GM23338 (cell line): ENCODE measurements around the gene SSTR4. TPM values are rescaled to one million over a fixed set of nuclear protein-coding genes. Genes with fewer than 3 reads are reported as not detected.

ENCODE experiments used
- ATAC-seq: fragments of 200-7000 bp; cut with Tn5 transposase; 3 replicates; pipeline ENCODE4 v1.9.1; 2020
- DNase-seq: peaks from one replicate; pipeline ENCODE4 v3.0.0-alpha.2; 2015; ENCODE audit warnings: low spot score
- H2AFZ ChIP-seq: fragments of 200-600 bp; sonication (generic); 2 replicates; pipeline ENCODE4 v1.8.0; 2016; ENCODE audit warnings: antibody characterized with exemption, mild to moderate bottlenecking, moderate library complexity
- H3F3A ChIP-seq: fragments of 200-600 bp; sonication (generic); replicated peaks from 2 replicates; pipeline ENCODE4 v1.8.0; 2017; ENCODE audit warnings: antibody characterized with exemption, mixed run types, low read depth
- H3K27ac ChIP-seq: fragments of 200-600 bp; sonication (generic); 2 replicates; pipeline ENCODE4 v1.6.1; 2016; ENCODE audit warnings: low read depth
- H3K27me3 ChIP-seq: fragments of 200-600 bp; sonication (generic); 2 replicates; pipeline ENCODE4 v1.8.0; 2016; ENCODE audit warnings: mild to moderate bottlenecking, mixed run types, moderate library complexity; ENCODE audit not compliant: insufficient read depth
- H3K36me3 ChIP-seq: fragments of 200-600 bp; sonication (generic); 2 replicates; pipeline ENCODE4 v1.8.0; 2016; ENCODE audit warnings: mild to moderate bottlenecking; ENCODE audit not compliant: insufficient read depth
- H3K4me1 ChIP-seq: fragments of 200-600 bp; sonication (generic); 2 replicates; pipeline ENCODE4 v1.8.0; 2016; ENCODE audit warnings: mild to moderate bottlenecking, moderate library complexity; ENCODE audit not compliant: insufficient read depth
- H3K4me2 ChIP-seq: fragments of 200-600 bp; sonication (generic); 2 replicates; pipeline ENCODE4 v1.7.1; 2017; ENCODE audit warnings: mixed run types
- H3K4me3 ChIP-seq: fragments of 200-600 bp; sonication (generic); 2 replicates; pipeline ENCODE4 v1.6.1; 2016; ENCODE audit warnings: mixed run types
- H3K79me2 ChIP-seq: fragments of 200-600 bp; sonication (generic); replicated peaks from 2 replicates; pipeline ENCODE4 v1.8.0; 2017; ENCODE audit warnings: mild to moderate bottlenecking; ENCODE audit not compliant: insufficient read depth
- H3K9me2 ChIP-seq: fragments of 200-600 bp; sonication (generic); 2 replicates; pipeline ENCODE4 v1.8.0; 2017; ENCODE audit not compliant: insufficient read depth
- H4K20me1 ChIP-seq: fragments of 200-600 bp; sonication (generic); replicated peaks from 2 replicates; pipeline ENCODE4 v1.8.0; 2017; ENCODE audit warnings: mild to moderate bottlenecking; ENCODE audit not compliant: insufficient read depth
- H3K27ac Mint-ChIP-seq: 2 replicates; pipeline ENCODE4 v1.8.0; 2020; ENCODE audit warnings: inconsistent platforms, mild to moderate bottlenecking, moderate library complexity, mixed read lengths
- H3K27me3 Mint-ChIP-seq: 3 replicates; pipeline ENCODE4 v1.8.0; 2022; ENCODE audit warnings: low read depth, mild to moderate bottlenecking, moderate library complexity, mixed read lengths, inconsistent platforms; ENCODE audit not compliant: insufficient read depth, poor library complexity
- H3K36me3 Mint-ChIP-seq: 3 replicates; pipeline ENCODE4 v1.8.0; 2021; ENCODE audit warnings: low read depth, mild to moderate bottlenecking, inconsistent platforms, moderate library complexity, mixed read lengths
- H3K4me1 Mint-ChIP-seq: 3 replicates; pipeline ENCODE4 v1.8.0; 2020; ENCODE audit warnings: mild to moderate bottlenecking, inconsistent platforms, mixed read lengths
- H3K4me3 Mint-ChIP-seq: 3 replicates; pipeline ENCODE4 v1.8.0; 2021; ENCODE audit warnings: moderate library complexity, mild to moderate bottlenecking, inconsistent platforms, mixed read lengths
- H3K9me3 Mint-ChIP-seq: 3 replicates; pipeline ENCODE4 v1.8.0; 2020; ENCODE audit warnings: moderate library complexity, mild to moderate bottlenecking, inconsistent platforms, mixed read lengths
- CREB1 ChIP-seq: fragments of 250-450 bp; sonication (Bioruptor Pico); IDR thresholded peaks from 2 replicates; pipeline ENCODE4 v1.5.0; 2020; ENCODE audit warnings: low read depth, mild to moderate bottlenecking, moderate library complexity
- CTCF ChIP-seq, 2 experiments: fragments of 200-600 bp in 1 of 2; sonication (generic) in 1 of 2; conservative IDR thresholded peaks; 2 replicates each; pipeline versions ENCODE4 v1.5.1 to v1.6.1; 2016 to 2017; ENCODE audit warnings: antibody characterized with exemption in 2 of 2, low read depth in 2 of 2, mild to moderate bottlenecking in 2 of 2, moderate library complexity in 1 of 2
- EZH2 ChIP-seq: fragments of 200-600 bp; sonication (generic); IDR thresholded peaks from one replicate; pipeline ENCODE4 v1.8.0; 2017; ENCODE audit warnings: antibody characterized with exemption, mild to moderate bottlenecking, low read depth; ENCODE audit not compliant: unreplicated experiment
- EZH2phosphoT487 ChIP-seq: fragments of 200-600 bp; sonication (generic); IDR thresholded peaks from one replicate; pipeline ENCODE4 v1.8.1; 2018; ENCODE audit warnings: antibody characterized with exemption; ENCODE audit not compliant: unreplicated experiment
- JUNB ChIP-seq: IDR thresholded peaks from one replicate; pipeline ENCODE4 v1.6.1; 2016; ENCODE audit warnings: antibody characterized with exemption; ENCODE audit not compliant: unreplicated experiment
- NANOG ChIP-seq: IDR thresholded peaks from 2 replicates; pipeline ENCODE4 v1.6.1; 2016; ENCODE audit warnings: antibody characterized with exemption, borderline replicate concordance
- POLR2AphosphoS5 ChIP-seq: IDR thresholded peaks from 2 replicates; pipeline ENCODE4 v1.6.1; 2016; ENCODE audit warnings: antibody characterized with exemption, low read depth
- REST ChIP-seq: IDR thresholded peaks from one replicate; pipeline ENCODE4 v1.6.1; 2018; ENCODE audit warnings: antibody characterized with exemption; ENCODE audit not compliant: unreplicated experiment
- STAT1 ChIP-seq: IDR thresholded peaks from one replicate; pipeline ENCODE4 v1.6.1; 2016; ENCODE audit warnings: antibody characterized with exemption; ENCODE audit not compliant: unreplicated experiment
- ZNF114 ChIP-seq: fragments of 250-450 bp; sonication (Bioruptor Pico); IDR thresholded peaks from 2 replicates; pipeline ENCODE4 v1.5.0; 2020; ENCODE audit warnings: mild to moderate bottlenecking, moderate library complexity
- ZNF331 ChIP-seq: fragments of 250-450 bp; sonication (Bioruptor Pico); IDR thresholded peaks from 2 replicates; pipeline ENCODE4 v1.5.0; 2020; ENCODE audit warnings: low read depth, mild to moderate bottlenecking, moderate library complexity
- polyA plus RNA-seq: library from polyadenylated mRNA; unstranded; fragments of >200 nt; fragmentation: Nextera tagmentation; extraction: Ambion mirVana; gene quantifications from 2 replicates; pipeline ENCODE4 v1.2.1, GENCODE V29; 2016
- total RNA-seq: library from RNA; depleted of rRNA; stranded (reverse); fragments of >200 nt; shearing (Covaris generic); gene quantifications from 2 replicates; pipeline ENCODE4 v1.2.3, GENCODE V29; 2014
- TF ChIP-seq, protein P1 (sequence below): IDR thresholded peaks from 2 replicates; pipeline ENCODE4 v1.6.1; 2016; ENCODE audit warnings: antibody characterized with exemption
- TF ChIP-seq, protein P2 (sequence below): fragments of 250-450 bp; sonication (Bioruptor Pico); IDR thresholded peaks from 2 replicates; pipeline ENCODE4 v1.5.0; 2020; ENCODE audit warnings: mild to moderate bottlenecking, moderate library complexity

The SSTR4 gene
- total and polyA plus RNA-seq, 2 experiments from 2014 or later = not detected

GRCh38 chr20:23071398-23071797 is 36.3 kb downstream of the SSTR4 start:
- H3K27ac ChIP-seq = no peak overlapping the region
- TF ChIP-seq, protein P1, sequence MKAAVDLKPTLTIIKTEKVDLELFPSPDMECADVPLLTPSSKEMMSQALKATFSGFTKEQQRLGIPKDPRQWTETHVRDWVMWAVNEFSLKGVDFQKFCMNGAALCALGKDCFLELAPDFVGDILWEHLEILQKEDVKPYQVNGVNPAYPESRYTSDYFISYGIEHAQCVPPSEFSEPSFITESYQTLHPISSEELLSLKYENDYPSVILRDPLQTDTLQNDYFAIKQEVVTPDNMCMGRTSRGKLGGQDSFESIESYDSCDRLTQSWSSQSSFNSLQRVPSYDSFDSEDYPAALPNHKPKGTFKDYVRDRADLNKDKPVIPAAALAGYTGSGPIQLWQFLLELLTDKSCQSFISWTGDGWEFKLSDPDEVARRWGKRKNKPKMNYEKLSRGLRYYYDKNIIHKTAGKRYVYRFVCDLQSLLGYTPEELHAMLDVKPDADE = no peak
- TF ChIP-seq EZH2 (no peak), EZH2phosphoT487 (no peak), CTCF (conservative IDR thresholded peaks at IDR 0.05; ENCODE audit: low read depth in 2 of 2) (no peak), NANOG (no peak), ZNF331 (no peak), STAT1 (no peak), JUNB (no peak), POLR2AphosphoS5 (no peak), ZNF114 (CRISPR knock-in tag) (no peak), CREB1 (CRISPR knock-in tag) (no peak), REST (no peak)
- TF ChIP-seq, protein P2, sequence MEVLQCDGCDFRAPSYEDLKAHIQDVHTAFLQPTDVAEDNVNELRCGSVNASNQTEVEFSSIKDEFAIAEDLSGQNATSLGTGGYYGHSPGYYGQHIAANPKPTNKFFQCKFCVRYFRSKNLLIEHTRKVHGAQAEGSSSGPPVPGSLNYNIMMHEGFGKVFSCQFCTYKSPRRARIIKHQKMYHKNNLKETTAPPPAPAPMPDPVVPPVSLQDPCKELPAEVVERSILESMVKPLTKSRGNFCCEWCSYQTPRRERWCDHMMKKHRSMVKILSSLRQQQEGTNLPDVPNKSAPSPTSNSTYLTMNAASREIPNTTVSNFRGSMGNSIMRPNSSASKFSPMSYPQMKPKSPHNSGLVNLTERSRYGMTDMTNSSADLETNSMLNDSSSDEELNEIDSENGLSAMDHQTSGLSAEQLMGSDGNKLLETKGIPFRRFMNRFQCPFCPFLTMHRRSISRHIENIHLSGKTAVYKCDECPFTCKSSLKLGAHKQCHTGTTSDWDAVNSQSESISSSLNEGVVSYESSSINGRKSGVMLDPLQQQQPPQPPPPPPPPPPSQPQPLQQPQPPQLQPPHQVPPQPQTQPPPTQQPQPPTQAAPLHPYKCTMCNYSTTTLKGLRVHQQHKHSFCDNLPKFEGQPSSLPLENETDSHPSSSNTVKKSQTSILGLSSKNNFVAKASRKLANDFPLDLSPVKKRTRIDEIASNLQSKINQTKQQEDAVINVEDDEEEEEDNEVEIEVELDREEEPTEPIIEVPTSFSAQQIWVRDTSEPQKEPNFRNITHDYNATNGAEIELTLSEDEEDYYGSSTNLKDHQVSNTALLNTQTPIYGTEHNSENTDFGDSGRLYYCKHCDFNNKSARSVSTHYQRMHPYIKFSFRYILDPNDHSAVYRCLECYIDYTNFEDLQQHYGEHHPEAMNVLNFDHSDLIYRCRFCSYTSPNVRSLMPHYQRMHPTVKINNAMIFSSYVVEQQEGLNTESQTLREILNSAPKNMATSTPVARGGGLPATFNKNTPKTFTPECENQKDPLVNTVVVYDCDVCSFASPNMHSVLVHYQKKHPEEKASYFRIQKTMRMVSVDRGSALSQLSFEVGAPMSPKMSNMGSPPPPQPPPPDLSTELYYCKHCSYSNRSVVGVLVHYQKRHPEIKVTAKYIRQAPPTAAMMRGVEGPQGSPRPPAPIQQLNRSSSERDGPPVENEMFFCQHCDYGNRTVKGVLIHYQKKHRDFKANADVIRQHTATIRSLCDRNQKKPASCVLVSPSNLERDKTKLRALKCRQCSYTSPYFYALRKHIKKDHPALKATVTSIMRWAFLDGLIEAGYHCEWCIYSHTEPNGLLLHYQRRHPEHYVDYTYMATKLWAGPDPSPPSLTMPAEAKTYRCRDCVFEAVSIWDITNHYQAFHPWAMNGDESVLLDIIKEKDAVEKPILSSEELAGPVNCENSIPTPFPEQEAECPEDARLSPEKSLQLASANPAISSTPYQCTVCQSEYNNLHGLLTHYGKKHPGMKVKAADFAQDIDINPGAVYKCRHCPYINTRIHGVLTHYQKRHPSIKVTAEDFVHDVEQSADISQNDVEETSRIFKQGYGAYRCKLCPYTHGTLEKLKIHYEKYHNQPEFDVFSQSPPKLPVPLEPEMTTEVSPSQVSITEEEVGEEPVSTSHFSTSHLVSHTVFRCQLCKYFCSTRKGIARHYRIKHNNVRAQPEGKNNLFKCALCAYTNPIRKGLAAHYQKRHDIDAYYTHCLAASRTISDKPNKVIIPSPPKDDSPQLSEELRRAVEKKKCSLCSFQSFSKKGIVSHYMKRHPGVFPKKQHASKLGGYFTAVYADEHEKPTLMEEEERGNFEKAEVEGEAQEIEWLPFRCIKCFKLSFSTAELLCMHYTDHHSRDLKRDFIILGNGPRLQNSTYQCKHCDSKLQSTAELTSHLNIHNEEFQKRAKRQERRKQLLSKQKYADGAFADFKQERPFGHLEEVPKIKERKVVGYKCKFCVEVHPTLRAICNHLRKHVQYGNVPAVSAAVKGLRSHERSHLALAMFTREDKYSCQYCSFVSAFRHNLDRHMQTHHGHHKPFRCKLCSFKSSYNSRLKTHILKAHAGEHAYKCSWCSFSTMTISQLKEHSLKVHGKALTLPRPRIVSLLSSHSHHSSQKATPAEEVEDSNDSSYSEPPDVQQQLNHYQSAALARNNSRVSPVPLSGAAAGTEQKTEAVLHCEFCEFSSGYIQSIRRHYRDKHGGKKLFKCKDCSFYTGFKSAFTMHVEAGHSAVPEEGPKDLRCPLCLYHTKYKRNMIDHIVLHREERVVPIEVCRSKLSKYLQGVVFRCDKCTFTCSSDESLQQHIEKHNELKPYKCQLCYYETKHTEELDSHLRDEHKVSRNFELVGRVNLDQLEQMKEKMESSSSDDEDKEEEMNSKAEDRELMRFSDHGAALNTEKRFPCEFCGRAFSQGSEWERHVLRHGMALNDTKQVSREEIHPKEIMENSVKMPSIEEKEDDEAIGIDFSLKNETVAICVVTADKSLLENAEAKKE (CRISPR knock-in tag) = no peak

More at GRCh38 chr20:23071398-23071797, 36.3 kb downstream of the SSTR4 start:
- Histone ChIP-seq H3K9me2 (no peaks in the 10 kb centered on the region), H3K27me3 (no peaks in the 10 kb centered on the region), H3K36me3 (no peaks in the 10 kb centered on the region), H3K4me3 (no peak overlapping the region), H3K4me2 (no peak overlapping the region), H3K79me2 (no peaks in the 10 kb centered on the region), H4K20me1 (no peaks in the 10 kb centered on the region), H2AFZ (no peak overlapping the region), H3K4me1 (no peaks in the 10 kb centered on the region), H3F3A (no peaks in the 10 kb centered on the region)
- no peak overlapping the region for H3K4me3 Mint-ChIP-seq
- no peaks in the 10 kb centered on the region for H3K4me1 Mint-ChIP-seq
- ATAC-seq (no peak), DNase-seq (no peak)
- H3K27me3 Mint-ChIP-seq = peaks cover 4% of the 10 kb centered on the region
- H3K27ac Mint-ChIP-seq = no peak overlapping the region
- no peaks in the 10 kb centered on the region; the same call in 2 of the 3 replicates for H3K9me3 Mint-ChIP-seq
- H3K36me3 Mint-ChIP-seq = no peaks in the 10 kb centered on the region
